Measurements from ENCODE around the gene ABCA10. TPM values are rescaled to one million over a fixed set of nuclear protein-coding genes. Genes with fewer than 3 reads are reported as not detected.
A peak's percentile ranks its signal among the peaks of the same experiment; 100 is the strongest.

Gene ABCA10
- total RNA-seq, 6 experiments from 2014 or later: 1.7 to 4.0 (median 2.0) TPM

- H3K4me3 ChIP-seq: no peak overlapping the region
- H3K27me3 ChIP-seq: no peaks in the 10 kb centered on the region
- H3K4me1 ChIP-seq: no peaks in the 10 kb centered on the region
- 18% methylated on average over 1 of the region's 1 CpG for WGBS (ENCODE audit: insufficient coverage, low coverage, low lambda C conversion rate, missing lambda C conversion rate)
- H3K9me3 ChIP-seq: no peaks in the 10 kb centered on the region
- no peaks in the 10 kb centered on the region for H3K36me3 ChIP-seq
- ATAC-seq (peak; percentile 82 to 92 (median 91)), DNase-seq (peak; percentile 62 to 78 (median 65))
- intact Hi-C loops (cut with DNase I): loop anchor here in 1 of 2 donors (5.0 kb wide), 1 partner anchor 463 kb away; no protein-coding TSS in a partner anchor
- no peak overlapping the region for H3K27ac ChIP-seq
- TF ChIP-seq, protein P1, sequence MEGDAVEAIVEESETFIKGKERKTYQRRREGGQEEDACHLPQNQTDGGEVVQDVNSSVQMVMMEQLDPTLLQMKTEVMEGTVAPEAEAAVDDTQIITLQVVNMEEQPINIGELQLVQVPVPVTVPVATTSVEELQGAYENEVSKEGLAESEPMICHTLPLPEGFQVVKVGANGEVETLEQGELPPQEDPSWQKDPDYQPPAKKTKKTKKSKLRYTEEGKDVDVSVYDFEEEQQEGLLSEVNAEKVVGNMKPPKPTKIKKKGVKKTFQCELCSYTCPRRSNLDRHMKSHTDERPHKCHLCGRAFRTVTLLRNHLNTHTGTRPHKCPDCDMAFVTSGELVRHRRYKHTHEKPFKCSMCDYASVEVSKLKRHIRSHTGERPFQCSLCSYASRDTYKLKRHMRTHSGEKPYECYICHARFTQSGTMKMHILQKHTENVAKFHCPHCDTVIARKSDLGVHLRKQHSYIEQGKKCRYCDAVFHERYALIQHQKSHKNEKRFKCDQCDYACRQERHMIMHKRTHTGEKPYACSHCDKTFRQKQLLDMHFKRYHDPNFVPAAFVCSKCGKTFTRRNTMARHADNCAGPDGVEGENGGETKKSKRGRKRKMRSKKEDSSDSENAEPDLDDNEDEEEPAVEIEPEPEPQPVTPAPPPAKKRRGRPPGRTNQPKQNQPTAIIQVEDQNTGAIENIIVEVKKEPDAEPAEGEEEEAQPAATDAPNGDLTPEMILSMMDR (IDR thresholded peaks at IDR 0.05): peak; percentile 75 to 80 (median 77)
- no peak for TF ChIP-seq POLR2A (IDR thresholded peaks at IDR 0.05)
Observed at GRCh38 chr17:69235338-69236058, 6.9 kb upstream of the ABCA10 start.

- TF ChIP-seq, protein P1 (IDR thresholded peaks at IDR 0.05): no peak
- TF ChIP-seq POLR2A (IDR thresholded peaks at IDR 0.05): no peak
- Histone ChIP-seq H3K4me1 (peaks cover 0 to 11% (median 0%) of the 10 kb centered on the region in 4 donors), H3K36me3 (no peaks in the 10 kb centered on the region), H3K4me3 (no peak overlapping the region), H3K27ac (no peak overlapping the region), H3K9me3 (no peaks in the 10 kb centered on the region), H3K27me3 (no peaks in the 10 kb centered on the region)
- no peak for DNase-seq
- intact Hi-C loops (cut with DNase I): no loop called here
- no peak for ATAC-seq
Observed at GRCh38 chr17:69232650-69233049, 4.0 kb upstream of the ABCA10 start.

GRCh38 chr17:69231521-69231920 is 2.9 kb upstream of the ABCA10 start:
- no peak for DNase-seq
- no peak for TF ChIP-seq POLR2A (IDR thresholded peaks at IDR 0.05)
- TF ChIP-seq, protein P1 (IDR thresholded peaks at IDR 0.05): no peak
- no peak for ATAC-seq
- Histone ChIP-seq H3K36me3 (no peaks in the 10 kb centered on the region), H3K4me3 (no peak overlapping the region), H3K9me3 (no peaks in the 10 kb centered on the region), H3K4me1 (peaks cover 0 to 21% (median 0%) of the 10 kb centered on the region in 4 donors), H3K27ac (no peak overlapping the region), H3K27me3 (no peaks in the 10 kb centered on the region)
- intact Hi-C loops (cut with DNase I): no loop called here
- 21% methylated on average over 1 of the region's 1 CpG for WGBS (ENCODE audit: insufficient coverage, low coverage, low lambda C conversion rate, missing lambda C conversion rate)

DNA sequence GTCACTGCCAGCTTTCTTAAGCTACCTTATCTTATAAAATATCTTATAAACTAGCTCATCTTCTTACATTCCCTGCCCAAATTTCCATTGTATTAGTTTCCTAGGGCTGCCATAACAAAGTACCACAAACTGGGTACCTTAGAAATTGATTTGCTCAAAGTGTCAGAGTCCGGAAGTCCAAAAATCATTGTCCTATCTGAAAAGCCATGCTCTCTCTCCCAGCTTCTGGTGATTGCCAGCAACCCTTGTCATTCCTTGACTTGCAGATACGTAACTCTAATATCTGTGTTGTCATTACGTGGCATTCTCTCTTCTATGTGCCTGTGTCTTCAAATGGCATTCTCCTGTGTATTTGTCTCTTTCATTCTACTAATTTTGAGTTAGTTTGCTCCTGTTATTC is 2.3 kb upstream of the ABCA10 start:
- no peak for DNase-seq
- no peak for TF ChIP-seq POLR2A (IDR thresholded peaks at IDR 0.05)
- TF ChIP-seq, protein P1 (IDR thresholded peaks at IDR 0.05): no peak
- Histone ChIP-seq H3K36me3 (no peaks in the 10 kb centered on the region), H3K4me3 (no peak overlapping the region), H3K27ac (no peak overlapping the region), H3K27me3 (no peaks in the 10 kb centered on the region), H3K4me1 (peaks cover 0 to 21% (median 0%) of the 10 kb centered on the region in 4 donors), H3K9me3 (no peaks in the 10 kb centered on the region)
- intact Hi-C loops (cut with DNase I): no loop called here
- 45% methylated on average over 3 of the region's 3 CpGs for WGBS (ENCODE audit: insufficient coverage, low coverage, low lambda C conversion rate, missing lambda C conversion rate)
- ATAC-seq: peak; percentile 26 to 63 (median 54)

Measured in right lobe of liver (tissue), 6 donors.